ENCODE data around the gene EFHC2. TPM values are rescaled to one million over a fixed set of nuclear protein-coding genes. Genes with fewer than 3 reads are reported as not detected.
"Not testable (repeated sequence)": the region's sequence is repeated elsewhere in the genome, so short reads cannot be mapped to it uniquely, and the experiment has no call there.

EFHC2 gene
- total RNA-seq, 1 experiment from 2014 or later, result 0.60 TPM

GRCh38 chrX:44232081-44232480, 111.4 kb downstream of the EFHC2 start:
- no peak for DNase-seq (ENCODE audit: low read depth)

GRCh38 chrX:44228621-44229020, 114.9 kb downstream of the EFHC2 start:
- DNase-seq (ENCODE audit: low read depth), result no peak

- peak; percentile 8 for DNase-seq (ENCODE audit: low read depth)
Measured at GRCh38 chrX:44227991-44228390, 115.5 kb downstream of the EFHC2 start.

GRCh38 chrX:44225667-44226066, 117.8 kb downstream of the EFHC2 start:
- DNase-seq (ENCODE audit: low read depth), result no peak

- DNase-seq (ENCODE audit: low read depth), result no peak
Measured at GRCh38 chrX:44224760-44225159, 118.7 kb downstream of the EFHC2 start.

- DNase-seq (ENCODE audit: low read depth), result peak; percentile 85
Measured at GRCh38 chrX:44223150-44223549, 120.3 kb downstream of the EFHC2 start.

GRCh38 chrX:44218465-44218864, 125.0 kb downstream of the EFHC2 start:
- no peak for DNase-seq (ENCODE audit: low read depth)

- DNase-seq (ENCODE audit: low read depth), result no peak
Measured at GRCh38 chrX:44216171-44216570, 127.3 kb downstream of the EFHC2 start.

GRCh38 chrX:44203791-44204190, 139.7 kb downstream of the EFHC2 start:
- no peak for DNase-seq (ENCODE audit: low read depth)

- no peak for DNase-seq (ENCODE audit: low read depth)
Measured at GRCh38 chrX:44202596-44202995, 140.9 kb downstream of the EFHC2 start.

- DNase-seq (ENCODE audit: low read depth), result no peak
Measured at GRCh38 chrX:44189116-44189515, 154.4 kb downstream of the EFHC2 start.

- DNase-seq (ENCODE audit: low read depth), result not testable (repeated sequence)
Measured at GRCh38 chrX:44187915-44188314, 155.6 kb downstream of the EFHC2 start.

GRCh38 chrX:44183329-44183728, 160.1 kb downstream of the EFHC2 start:
- DNase-seq (ENCODE audit: low read depth), result peak; percentile 0

GRCh38 chrX:44178274-44179053, 165.0 kb downstream of the EFHC2 start:
- DNase-seq (ENCODE audit: low read depth), result no peak

GRCh38 chrX:44175455-44175854, 168.0 kb downstream of the EFHC2 start:
- DNase-seq (ENCODE audit: low read depth), result no peak

GRCh38 chrX:44174061-44174460, 169.4 kb downstream of the EFHC2 start:
- DNase-seq (ENCODE audit: low read depth), result no peak

GRCh38 chrX:44173219-44173618, 170.3 kb downstream of the EFHC2 start:
- DNase-seq (ENCODE audit: low read depth), result no peak

GRCh38 chrX:44167116-44167515, 176.4 kb downstream of the EFHC2 start:
- DNase-seq (ENCODE audit: low read depth), result no peak

GRCh38 chrX:44162964-44163475, 180.5 kb downstream of the EFHC2 start:
- DNase-seq (ENCODE audit: low read depth), result no peak

GRCh38 chrX:44157858-44158257, 185.6 kb downstream of the EFHC2 start:
- DNase-seq (ENCODE audit: low read depth), result peak; percentile 10

GRCh38 chrX:44157283-44157682, 186.2 kb downstream of the EFHC2 start:
- no peak for DNase-seq (ENCODE audit: low read depth)

- DNase-seq (ENCODE audit: low read depth), result no peak
Measured at GRCh38 chrX:44156726-44157125, 186.7 kb downstream of the EFHC2 start.

- no peak for DNase-seq (ENCODE audit: low read depth)
Measured at GRCh38 chrX:44155126-44155525, 188.3 kb downstream of the EFHC2 start.

GRCh38 chrX:44152852-44153251, 190.6 kb downstream of the EFHC2 start:
- no peak for DNase-seq (ENCODE audit: low read depth)

Data from RPMI7951 (cell line).